Upper lobe of left lung (tissue), 6 donors: ENCODE data around the gene DEXI. TPM values are rescaled to one million over a fixed set of nuclear protein-coding genes. Genes with fewer than 3 reads are reported as not detected.

ENCODE experiments used
- ATAC-seq, 2 donors: fragments of 200-7000 bp; cut with Tn5 transposase; one replicate each; pipeline ENCODE4 v1.9.1; 2022; ENCODE audit warnings: mild to moderate bottlenecking in 2 of 2, moderate library complexity in 2 of 2; ENCODE audit not compliant: low FRiP score in 2 of 2
- DNase-seq, 2 donors: peaks; one replicate each; pipeline ENCODE4 v3.0.0-alpha.2; 2019 to 2020
- H3K27ac ChIP-seq, 4 donors: fragments of 200-600 bp; sonication (generic); one replicate each; pipeline ENCODE4 v1.5.1; 2016 to 2019
- H3K27me3 ChIP-seq, 4 donors: fragments of 200-600 bp; sonication (generic); one replicate each; pipeline ENCODE4 v1.5.1; 2017 to 2019
- H3K36me3 ChIP-seq, 4 donors: fragments of 200-600 bp; sonication (generic); one replicate each; pipeline ENCODE4 v1.5.1; 2016 to 2019
- H3K4me1 ChIP-seq, 4 donors: fragments of 200-600 bp; sonication (generic); one replicate each; pipeline ENCODE4 v1.5.1; 2018 to 2019
- H3K4me3 ChIP-seq, 4 donors: fragments of 200-600 bp; sonication (generic); one replicate each; pipeline ENCODE4 v1.5.1; 2017 to 2019; ENCODE audit warnings: mild to moderate bottlenecking in 2 of 4, moderate library complexity in 1 of 4
- H3K9me3 ChIP-seq, 4 donors: fragments of 200-600 bp; sonication (generic); one replicate each; pipeline ENCODE4 v1.5.1; 2018 to 2019
- EP300 ChIP-seq, 4 donors: sonication (generic); formaldehyde crosslinking; IDR thresholded peaks; one replicate each; pipeline ENCODE4 v1.5.1; 2017; ENCODE audit warnings: antibody characterized with exemption in 4 of 4, control low read depth in 2 of 4
- POLR2A ChIP-seq, 4 donors: fragments of 450-650 bp; IDR thresholded peaks; one replicate each; pipeline ENCODE4 v1.5.1; 2016 to 2017; ENCODE audit warnings: antibody characterized with exemption in 4 of 4, mild to moderate bottlenecking in 2 of 4
- POLR2AphosphoS5 ChIP-seq, 2 donors: sonication (generic); formaldehyde crosslinking; IDR thresholded peaks; one replicate each; pipeline ENCODE4 v1.5.1; 2017; ENCODE audit warnings: antibody characterized with exemption in 2 of 2
- WGBS, 2 donors: methylation state at CpG; one replicate each; pipeline ENCODE4 v1.1.5; 2017 to 2018; 5-methylcytosine and 5-hydroxymethylcytosine counted together
- total RNA-seq, 6 donors: library from RNA; depleted of rRNA in 4 of 6; stranded (reverse); fragments of >200 nt in 4 of 6; gene quantifications; one replicate each; pipeline versions ENCODE4 v1.1.0 to v1.2.1, GENCODE V29; 2016 to 2021
- TF ChIP-seq, protein P1 (sequence below), 6 experiments: fragments of 450-650 bp in 4 of 6; fragments of 200-600 bp in 2 of 6; sonication (generic) in 2 of 6; IDR thresholded peaks; one replicate each; pipeline ENCODE4 v1.5.1; 2016 to 2019; ENCODE audit warnings: antibody characterized with exemption in 6 of 6
- donor health status: DM: no; HTN: no; CAD: no; lungs with moderate emphysema.
- donor health status: DM: no; HTN: yes; CAD: no; lungs with severe emphysema.

Gene DEXI
- total RNA-seq, 6 donors from 2014 or later = 28.4 to 87.0 (median 55.1) TPM

DNA sequence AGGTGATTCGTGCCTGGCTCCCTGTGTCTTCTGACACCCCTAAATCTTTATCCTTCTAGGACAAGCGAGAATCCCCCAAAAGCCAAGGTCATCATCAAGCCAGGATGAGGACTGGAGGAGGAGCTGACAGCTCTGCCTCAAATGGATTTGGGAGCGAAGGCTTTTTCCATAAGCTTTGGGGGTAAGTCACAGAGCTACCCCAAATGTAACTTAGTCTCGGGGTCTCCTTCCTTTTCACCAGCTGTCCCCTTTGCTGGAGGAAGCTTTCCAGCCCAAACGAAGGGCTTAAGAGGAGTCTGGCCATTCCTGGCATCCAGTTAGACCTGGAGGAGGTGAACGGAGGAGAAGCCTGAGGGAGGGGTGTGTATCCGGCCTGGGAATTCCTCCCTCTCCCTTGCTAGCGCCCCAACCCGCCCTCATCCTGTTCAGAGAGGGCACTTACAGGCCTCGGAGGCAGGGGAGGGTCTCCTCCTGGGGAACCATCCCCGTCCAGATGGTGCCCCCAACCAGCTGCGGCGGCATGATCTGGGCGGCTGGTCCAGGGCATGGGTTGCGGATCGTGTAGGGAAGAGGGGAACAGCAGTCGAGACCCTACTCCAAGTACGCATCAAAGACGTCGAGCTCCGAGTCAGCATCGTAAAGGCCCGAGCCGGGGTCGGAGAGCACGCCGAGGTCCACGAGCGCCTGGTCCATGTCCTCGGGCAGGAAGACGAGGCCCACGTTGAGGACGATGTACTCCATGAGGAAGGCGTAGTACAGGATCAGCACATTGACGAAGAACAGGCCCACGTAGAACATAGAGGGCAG, 938 bp downstream of the DEXI start:
- no peak for DNase-seq

DNA sequence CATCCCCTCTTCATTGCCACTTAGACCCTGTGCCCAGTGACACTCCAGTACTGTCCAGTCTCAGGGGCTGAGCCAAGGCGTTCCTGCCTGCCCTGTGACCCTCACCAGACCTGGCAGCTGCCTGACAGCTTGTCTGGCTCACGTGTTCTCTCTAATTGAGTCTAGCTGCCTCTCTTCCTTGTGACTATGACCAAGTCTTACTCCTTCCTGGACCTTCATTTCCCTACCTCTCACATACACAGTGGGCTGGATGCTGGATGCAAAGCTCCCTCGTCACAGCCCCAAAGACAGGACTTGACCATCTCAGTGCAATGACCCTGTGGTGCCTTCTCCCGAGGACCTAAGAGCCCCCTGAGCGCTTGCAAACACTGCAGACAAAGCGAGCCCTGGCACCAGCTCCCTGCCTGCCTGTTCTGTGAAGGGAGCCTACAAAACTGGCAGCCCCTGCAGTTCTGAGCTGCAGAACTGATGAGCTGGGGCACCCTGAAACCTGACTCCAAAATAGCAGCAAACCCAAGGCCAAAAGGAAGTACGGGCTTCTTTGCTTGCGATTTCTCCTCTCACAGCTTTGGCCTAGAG, 1.7 kb downstream of the DEXI start:
- Histone ChIP-seq H3K27ac (peak overlapping the region; percentile 84 to 92 (median 88)), H3K4me1 (peaks cover 68 to 84% (median 81%) of the 10 kb centered on the region in 4 donors), H3K4me3 (peak overlapping the region; percentile 62 to 94 (median 91)), H3K9me3 (no peaks in the 10 kb centered on the region), H3K36me3 (no peaks in the 10 kb centered on the region), H3K27me3 (no peaks in the 10 kb centered on the region)
- WGBS, 2 donors = 14 to 36% methylated on average over 4 to 8 of the region's 8 CpGs
- TF ChIP-seq POLR2A (IDR thresholded peaks at IDR 0.05) (peak in 2 of 4 donors; percentile 22 to 49), POLR2AphosphoS5 (IDR thresholded peaks at IDR 0.05) (peak in 1 of 2 donors; percentile 55), EP300 (IDR thresholded peaks at IDR 0.05) (no peak)
- TF ChIP-seq, protein P1, sequence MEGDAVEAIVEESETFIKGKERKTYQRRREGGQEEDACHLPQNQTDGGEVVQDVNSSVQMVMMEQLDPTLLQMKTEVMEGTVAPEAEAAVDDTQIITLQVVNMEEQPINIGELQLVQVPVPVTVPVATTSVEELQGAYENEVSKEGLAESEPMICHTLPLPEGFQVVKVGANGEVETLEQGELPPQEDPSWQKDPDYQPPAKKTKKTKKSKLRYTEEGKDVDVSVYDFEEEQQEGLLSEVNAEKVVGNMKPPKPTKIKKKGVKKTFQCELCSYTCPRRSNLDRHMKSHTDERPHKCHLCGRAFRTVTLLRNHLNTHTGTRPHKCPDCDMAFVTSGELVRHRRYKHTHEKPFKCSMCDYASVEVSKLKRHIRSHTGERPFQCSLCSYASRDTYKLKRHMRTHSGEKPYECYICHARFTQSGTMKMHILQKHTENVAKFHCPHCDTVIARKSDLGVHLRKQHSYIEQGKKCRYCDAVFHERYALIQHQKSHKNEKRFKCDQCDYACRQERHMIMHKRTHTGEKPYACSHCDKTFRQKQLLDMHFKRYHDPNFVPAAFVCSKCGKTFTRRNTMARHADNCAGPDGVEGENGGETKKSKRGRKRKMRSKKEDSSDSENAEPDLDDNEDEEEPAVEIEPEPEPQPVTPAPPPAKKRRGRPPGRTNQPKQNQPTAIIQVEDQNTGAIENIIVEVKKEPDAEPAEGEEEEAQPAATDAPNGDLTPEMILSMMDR (IDR thresholded peaks at IDR 0.05) = no peak
- ATAC-seq (no peak), DNase-seq (peak in 1 of 2 donors; percentile 65)

More for the DNA sequence above, 938 bp downstream of the DEXI start:
- no peaks in the 10 kb centered on the region for H3K27me3 ChIP-seq
- H3K9me3 ChIP-seq = no peaks in the 10 kb centered on the region
- peak in 1 of 2 donors; percentile 0 for ATAC-seq
- H3K36me3 ChIP-seq = no peaks in the 10 kb centered on the region
- TF ChIP-seq POLR2A (IDR thresholded peaks at IDR 0.05) = no peak
- TF ChIP-seq POLR2AphosphoS5 (IDR thresholded peaks at IDR 0.05) = peak in 1 of 2 donors; percentile 8
- H3K4me1 ChIP-seq = peaks cover 70 to 85% (median 81%) of the 10 kb centered on the region in 4 donors
- peak overlapping the region; percentile 84 to 92 (median 88) for H3K27ac ChIP-seq
- peak overlapping the region; percentile 62 to 94 (median 91) for H3K4me3 ChIP-seq
- WGBS, 2 donors = 5 to 14% methylated on average over 7 to 34 of the region's 36 CpGs

DNA sequence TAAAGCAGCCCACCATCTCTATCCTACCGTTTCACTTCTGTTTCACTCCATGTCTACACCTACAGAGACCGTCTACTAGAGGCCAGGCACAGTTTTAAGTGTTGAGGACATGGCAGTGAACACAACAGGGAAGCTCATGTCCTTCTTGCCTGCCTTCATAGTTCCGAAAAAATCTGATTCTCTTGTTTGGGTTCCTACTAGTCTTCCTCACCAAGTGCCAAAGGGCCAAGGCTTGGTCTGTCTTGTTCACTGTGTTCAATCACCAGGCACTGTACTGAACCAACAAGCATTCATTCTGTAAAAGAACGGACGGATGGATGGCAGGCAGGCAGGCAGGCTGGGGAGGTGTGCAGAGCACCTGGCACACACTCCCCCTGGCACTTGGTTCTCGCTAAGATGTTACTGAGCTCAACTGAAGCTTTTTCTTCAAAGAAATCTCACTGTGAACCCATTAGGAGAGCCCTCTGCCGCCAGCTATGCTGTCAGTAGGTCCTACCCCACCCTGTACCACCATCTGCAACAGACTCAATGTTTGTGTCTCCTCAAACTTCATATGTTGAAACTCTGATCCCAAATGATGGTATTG, 2.5 kb downstream of the DEXI start:
- ATAC-seq (no peak), DNase-seq (no peak)
- H3K36me3 ChIP-seq = no peaks in the 10 kb centered on the region
- H3K4me1 ChIP-seq = peaks cover 69 to 83% (median 79%) of the 10 kb centered on the region in 4 donors
- TF ChIP-seq POLR2AphosphoS5 (IDR thresholded peaks at IDR 0.05) (no peak), EP300 (IDR thresholded peaks at IDR 0.05) (no peak), POLR2A (IDR thresholded peaks at IDR 0.05) (no peak)
- TF ChIP-seq, protein P1 (IDR thresholded peaks at IDR 0.05) = no peak
- peak overlapping the region; percentile 84 to 92 (median 88) for H3K27ac ChIP-seq
- no peaks in the 10 kb centered on the region for H3K9me3 ChIP-seq
- 85 to 90% methylated on average over 7 of the region's 7 CpGs for WGBS, 2 donors
- peak overlapping the region in 2 of 4 donors; percentile 89 to 93 for H3K4me3 ChIP-seq
- H3K27me3 ChIP-seq = no peaks in the 10 kb centered on the region

DNA sequence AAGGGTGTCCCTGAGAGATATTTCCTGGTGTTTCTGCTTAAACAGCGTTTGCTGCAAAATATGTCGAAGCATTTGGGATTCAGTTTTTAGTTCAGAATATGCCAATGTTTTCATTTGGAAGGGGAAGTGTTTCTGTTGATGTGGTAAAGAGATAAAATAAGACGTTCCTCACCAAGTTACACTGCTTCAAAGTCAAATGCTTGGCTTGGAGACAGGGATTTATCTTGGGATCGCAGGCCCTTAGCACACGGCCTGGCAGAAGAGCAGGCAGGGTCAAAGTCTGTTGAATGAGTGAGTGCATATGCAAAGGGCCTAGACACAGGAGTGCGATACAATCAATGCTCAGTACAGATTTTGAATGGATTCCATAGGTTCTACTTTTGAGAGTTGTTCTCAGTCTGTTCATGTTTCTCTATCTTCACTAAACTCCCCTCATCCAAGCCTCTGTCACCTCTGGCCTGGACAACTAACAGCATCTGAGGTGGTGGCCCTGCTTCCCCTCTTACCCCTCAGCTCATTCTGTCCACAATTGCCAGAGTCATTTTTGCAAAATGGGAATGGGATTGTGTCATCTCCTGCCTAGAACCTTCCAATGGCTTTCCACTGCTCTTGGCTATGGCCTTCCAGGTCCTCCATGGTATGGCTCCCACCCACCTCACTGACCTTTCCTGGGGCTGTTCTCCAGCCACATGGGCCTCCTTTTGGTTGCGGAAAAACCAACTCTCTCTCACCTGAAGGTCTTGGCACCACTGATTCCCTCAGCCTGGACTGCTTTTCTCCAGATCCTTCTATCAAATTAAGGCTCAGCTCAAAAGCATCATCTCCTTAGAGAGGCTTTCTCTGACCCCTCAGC, 3.2 kb downstream of the DEXI start:
- no peaks in the 10 kb centered on the region for H3K27me3 ChIP-seq
- peaks cover 76 to 88% (median 81%) of the 10 kb centered on the region in 4 donors for H3K4me1 ChIP-seq
- no peaks in the 10 kb centered on the region for H3K36me3 ChIP-seq
- peak overlapping the region; percentile 33 to 92 (median 86) for H3K27ac ChIP-seq
- TF ChIP-seq POLR2A (IDR thresholded peaks at IDR 0.05) (no peak), EP300 (IDR thresholded peaks at IDR 0.05) (no peak), POLR2AphosphoS5 (IDR thresholded peaks at IDR 0.05) (no peak)
- TF ChIP-seq, protein P1 (IDR thresholded peaks at IDR 0.05) = no peak
- no peak for DNase-seq
- no peaks in the 10 kb centered on the region for H3K9me3 ChIP-seq
- peak overlapping the region in 1 of 4 donors; percentile 89 for H3K4me3 ChIP-seq
- ATAC-seq = no peak
- 40 to 41% methylated on average over 7 of the region's 7 CpGs for WGBS, 2 donors
